GM18502 (cell line): ENCODE measurements around the gene MUCL3.
"Not testable (repeated sequence)": the region's sequence is repeated elsewhere in the genome, so short reads cannot be mapped to it uniquely, and the experiment has no call there.

Experiments used
- ATAC-seq: cut with Tn5 transposase; IDR thresholded peaks from one replicate; pipeline ENCODE4 v1.9.1; 2021; ENCODE audit warnings: mild to moderate bottlenecking; ENCODE audit not compliant: unreplicated experiment, poor library complexity

Gene MUCL3

DNA sequence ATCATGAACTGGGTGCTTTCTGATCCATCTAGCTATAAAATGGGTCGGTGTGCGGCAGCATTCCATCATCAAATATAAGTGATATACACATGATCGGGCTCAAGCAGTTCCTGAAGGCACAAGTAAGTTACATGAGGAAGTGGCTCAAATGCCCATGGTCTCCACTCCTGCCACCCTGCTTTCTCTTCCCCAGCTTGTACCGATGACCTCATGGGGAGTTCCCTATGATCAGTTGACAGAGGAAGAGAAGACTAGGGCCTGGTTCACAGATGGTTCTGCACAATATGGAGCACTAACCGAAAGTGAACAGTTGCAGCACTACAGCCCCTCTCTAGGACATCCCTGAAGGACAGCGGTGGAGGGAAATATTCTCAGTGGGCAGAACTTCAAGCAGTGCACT is 28.4 kb downstream of the MUCL3 start:
- not testable (repeated sequence) for ATAC-seq

DNA sequence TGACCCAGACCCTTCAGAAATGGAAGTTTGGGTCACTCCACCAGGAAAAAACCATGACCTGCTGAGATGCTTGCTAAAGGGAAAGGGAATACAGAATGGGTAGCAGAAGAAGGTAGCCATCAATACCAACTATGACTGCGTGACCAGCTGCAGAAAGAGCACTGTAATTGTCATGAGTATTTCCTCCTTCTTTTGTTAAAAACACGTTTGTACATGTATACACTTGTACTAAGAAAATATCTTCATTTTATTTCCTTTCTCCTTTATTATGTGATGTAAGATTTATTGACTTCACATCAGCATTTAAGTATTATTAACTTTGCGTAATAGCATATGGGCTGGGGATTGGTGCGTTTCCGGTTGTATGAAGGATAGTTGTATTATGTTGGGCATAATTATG is 30.2 kb downstream of the MUCL3 start:
- ATAC-seq: no peak

DNA sequence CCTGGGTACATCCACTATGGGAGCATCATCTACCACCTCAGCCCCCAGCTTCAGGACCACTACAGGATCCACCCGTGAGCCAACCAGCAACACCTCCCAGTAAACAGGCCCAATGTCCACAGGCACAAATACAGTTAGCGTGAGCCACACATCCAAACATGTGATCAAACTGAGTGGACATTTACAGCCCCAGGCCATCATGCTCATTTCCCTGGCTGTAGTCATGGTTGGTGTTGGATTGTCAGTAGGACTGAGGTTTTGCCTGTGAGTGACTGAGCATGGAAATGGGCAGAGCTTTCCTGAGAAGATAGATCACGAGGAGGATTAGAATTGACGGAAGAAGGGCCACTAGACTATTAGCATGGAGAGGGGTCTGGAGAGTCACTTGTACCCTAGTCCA is 32.0 kb downstream of the MUCL3 start:
- no peak for ATAC-seq

DNA sequence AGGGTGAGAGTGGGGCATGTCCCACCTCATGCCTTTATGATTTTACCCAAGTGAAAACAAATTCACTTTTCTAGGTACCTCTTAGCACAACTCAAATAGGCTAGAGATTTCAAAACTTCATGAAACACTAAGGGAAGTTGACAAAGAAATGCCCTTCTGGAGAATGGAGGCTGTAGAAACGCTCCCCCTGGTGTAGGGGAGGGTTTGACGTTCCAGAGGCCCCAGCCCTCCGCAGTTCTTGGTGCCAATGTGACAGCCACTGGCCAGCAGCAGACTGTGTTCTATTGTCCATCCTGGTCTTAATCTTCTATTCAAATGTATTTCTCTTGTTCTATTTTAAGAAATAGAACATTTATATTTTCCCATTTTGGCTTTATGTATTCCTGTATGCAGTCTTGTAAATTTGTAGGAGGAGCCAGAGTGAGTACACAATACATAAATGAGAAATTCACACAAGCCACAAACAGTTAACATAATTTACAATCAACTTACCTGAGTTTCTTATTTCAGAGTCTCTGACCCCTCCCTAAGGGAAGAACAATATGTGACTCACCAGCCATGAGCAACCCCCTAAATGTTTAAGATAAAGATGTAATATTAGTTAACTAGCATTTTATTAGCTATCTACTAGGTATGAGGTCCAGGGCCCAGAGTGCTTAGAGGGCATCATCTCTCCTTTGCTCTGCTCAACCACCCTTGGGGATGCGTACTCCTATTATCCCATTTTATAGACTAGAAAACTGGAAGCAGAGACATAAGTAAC is 33.9 kb downstream of the MUCL3 start:
- no peak for ATAC-seq

DNA sequence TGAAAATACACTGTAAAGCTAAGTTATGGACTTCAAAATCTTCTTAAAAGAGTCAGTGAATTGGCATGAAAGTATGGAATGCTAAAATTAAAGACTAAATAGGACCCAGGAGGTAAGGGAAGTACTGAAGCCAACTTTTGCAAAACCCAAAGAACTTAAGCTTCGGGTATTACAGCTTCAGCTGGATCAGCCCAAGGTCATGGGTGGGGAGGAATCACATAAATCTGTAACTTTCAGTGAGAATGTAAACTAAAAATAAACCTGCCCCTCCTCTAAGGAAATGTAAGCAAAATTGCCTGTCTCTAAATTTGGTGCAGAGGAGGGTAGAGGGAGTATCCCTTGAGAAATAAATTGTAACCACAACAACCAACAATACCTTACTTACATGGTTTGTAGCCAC is 38.4 kb downstream of the MUCL3 start:
- ATAC-seq: no peak

DNA sequence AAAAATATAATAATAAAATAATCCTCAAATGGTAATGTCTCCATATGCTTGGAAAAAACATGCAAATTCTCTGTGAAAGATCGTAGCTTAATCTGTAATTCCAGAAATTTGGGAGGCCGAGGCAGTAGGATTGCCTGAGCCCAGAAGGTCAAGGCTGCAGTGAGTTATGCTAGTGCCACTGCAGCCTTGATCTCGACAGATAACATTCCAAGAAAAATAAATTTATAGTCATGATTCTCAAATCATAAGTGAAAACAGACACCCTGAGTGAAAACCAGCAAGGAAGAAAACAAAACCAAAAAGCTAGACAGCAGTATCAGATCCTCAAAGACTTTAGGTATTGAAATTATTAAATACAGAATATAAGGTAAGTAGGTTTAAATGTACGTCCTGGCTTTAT is 38.9 kb downstream of the MUCL3 start:
- ATAC-seq: no peak

DNA sequence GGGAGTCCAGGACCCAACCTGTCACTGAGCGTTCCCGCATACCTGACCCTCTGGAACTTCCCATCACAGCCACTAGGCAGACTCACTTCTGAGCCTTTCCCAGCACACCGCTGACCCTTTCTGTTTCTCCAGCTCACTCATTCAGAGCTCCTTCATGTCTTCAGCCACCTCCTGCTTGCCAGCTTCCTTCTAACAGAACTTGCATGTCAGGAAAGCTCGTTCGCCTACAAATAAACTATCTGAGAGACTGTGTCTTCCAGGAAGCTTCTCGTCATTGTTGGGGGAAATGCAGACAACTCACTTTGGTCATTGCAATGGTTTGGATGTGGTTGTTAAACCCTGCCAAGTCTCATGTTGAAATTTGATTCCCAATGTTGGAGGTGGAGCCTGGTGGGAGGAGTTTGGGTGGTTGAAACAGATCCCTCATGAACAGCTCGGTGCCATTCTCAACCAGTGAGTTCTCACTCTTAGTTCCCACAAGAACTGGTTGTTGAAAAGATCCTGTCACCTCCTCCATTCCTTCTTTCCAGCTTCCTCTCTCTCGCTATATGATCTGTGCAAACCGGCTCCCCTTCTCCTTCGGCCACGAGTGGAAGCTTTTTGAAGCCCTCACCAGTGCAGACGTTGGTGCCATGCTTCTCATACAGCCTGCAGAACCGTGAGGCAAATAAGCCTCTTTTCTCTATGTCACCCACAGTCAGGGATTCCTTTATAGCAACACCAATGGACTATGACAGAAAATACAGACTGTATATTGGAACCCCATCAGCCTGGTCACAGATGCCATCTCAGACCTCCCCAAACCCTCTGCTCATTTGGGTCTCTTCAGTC is 41.4 kb downstream of the MUCL3 start:
- ATAC-seq: no peak

DNA sequence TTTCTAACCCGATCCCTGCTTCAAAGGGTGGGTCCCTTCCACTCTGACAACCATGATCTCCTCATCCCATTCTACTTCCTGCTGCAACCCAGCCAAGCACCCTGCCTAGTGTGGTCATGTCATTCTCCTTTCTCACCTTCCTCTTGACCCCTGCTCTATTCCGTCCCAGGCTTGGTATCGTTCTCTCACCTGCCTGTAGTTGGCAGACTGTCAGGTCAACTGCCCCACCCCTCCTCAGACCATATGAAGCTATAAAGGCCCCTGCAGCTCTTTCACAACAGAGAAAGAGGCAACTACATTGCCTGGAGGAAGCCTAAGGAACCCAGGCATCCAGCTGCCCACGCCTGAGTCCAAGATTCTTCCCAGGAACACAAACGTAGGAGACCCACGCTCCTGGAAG is 42.7 kb downstream of the MUCL3 start, which contains the start of gene MUC21:
TSS of gene MUC21 (plus strand) at position 280 of the 400 bp plus-strand sequence. CDS start 241 bp downstream, outside the sequence.
- ATAC-seq: no peak

DNA sequence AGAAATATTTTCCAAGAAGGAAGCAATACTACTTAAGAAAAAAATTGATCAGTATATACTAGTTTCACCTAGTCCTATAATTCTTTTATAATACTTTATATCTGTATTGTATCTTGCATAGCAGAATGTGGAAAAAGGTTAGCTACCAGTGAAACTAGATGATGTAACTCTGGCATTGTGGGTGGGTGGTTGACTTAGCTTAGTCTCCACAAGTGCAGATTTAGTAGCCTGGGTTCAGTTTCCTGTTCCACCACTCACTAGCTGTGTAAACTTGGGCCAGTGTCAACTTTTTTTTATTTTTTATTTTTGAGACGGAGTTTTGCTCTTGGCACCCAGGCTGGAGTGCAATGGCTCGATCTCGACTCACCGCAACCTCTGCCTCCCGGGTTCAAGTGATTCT is 44.7 kb downstream of the MUCL3 start:
- ATAC-seq: no peak

DNA sequence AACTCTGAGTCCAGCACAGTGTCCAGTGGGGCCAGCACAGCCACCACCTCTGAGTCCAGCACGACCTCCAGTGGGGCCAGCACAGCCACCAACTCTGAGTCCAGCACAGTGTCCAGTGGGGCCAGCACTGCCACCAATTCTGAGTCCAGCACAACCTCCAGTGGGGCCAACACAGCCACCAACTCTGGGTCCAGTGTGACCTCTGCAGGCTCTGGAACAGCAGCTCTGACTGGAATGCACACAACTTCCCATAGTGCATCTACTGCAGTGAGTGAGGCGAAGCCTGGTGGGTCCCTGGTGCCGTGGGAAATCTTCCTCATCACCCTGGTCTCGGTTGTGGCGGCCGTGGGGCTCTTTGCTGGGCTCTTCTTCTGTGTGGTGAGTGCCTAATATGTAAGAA is 46.5 kb downstream of the MUCL3 start:
- ATAC-seq: no peak

DNA sequence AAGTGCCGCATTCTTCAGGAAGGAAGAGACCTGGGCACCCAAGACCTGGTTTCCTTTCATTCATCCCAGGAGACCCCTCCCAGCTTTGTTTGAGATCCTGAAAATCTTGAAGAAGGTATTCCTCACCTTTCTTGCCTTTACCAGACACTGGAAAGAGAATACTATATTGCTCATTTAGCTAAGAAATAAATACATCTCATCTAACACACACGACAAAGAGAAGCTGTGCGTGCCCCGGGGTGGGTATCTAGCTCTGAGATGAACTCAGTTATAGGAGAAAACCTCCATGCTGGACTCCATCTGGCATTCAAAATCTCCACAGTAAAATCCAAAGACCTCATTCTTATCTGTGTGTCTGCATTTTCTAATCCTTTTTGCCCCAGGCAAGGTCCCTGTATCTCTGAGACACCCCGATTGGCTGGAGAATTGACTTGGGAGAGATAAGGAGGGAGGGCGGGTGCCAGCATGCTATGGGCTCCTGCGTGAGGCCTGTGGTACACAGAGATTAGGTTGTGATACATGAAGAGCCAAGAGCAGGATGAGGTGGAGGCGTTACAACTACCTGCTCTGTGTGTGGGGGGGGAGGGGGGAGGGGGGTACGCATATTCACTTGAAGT is 47.5 kb downstream of the MUCL3 start:
- ATAC-seq: no peak

DNA sequence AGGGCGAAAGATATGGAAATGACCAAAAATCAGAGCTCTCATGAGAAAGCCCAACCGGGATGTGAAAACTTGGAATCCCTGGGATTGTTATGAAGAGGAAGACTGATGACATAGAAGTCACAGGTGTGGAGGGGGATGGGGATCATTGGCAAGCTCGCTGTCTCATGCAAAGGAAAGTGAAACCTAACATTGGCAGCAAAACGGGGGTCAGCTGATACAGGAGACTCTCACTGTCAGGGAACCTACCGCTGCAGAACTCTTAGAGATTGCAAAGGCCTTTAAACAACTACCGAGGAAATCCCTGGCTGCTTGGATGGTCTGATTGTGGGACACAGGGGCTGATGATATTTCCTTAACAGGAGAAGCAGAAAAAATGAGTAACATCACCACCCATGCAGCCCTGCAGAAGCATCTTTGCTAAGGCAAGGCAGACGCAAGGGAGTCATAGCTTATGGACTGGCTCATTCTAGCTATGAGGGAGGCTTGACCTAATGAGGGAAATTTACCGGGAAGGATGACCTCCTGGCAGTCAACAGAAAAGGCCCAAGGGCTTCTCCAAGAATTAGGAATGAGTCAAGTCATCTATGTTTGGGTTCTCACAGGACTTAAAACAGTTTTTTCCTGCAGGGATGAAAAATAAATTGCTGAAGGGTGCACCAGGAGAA is 49.8 kb downstream of the MUCL3 start:
- ATAC-seq: no peak

DNA sequence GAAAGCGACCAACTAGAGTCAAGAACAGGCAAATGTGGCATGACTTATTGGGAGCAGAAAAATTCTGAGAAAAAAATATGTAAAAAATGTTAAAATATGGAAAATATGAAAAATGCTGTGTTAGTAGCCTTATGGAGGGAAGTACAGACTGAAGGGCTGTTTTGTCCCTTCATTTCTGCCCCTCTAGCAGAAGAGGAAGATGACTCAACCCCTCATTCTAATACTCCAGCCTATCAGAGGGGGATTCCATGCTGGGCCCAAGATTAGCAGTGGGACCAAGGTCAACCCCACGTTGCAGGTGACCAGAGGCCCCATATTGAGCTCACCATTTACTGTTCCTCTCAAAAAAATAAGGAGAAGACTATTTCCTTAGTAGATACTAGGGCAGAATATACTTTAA is 51.1 kb downstream of the MUCL3 start:
- no peak for ATAC-seq

DNA sequence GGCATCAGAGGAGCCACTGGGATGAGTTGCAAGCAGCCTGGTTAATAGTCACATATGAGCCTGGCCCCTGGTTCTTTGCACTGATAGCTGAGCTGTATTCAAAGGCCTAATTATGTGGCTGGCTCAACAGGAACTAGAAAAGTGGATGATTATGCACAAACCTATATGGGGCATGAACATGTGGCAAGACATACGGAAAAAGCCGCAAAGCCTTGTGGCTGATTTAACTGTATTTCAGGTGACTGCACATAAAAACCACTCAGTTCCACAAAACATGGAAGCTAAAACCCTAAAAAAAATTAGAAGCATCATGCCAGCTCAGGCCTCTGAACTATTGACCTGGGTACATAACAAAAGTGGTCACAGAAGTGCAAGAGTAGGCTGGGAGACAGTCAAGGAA is 56.5 kb downstream of the MUCL3 start:
- ATAC-seq: no peak

DNA sequence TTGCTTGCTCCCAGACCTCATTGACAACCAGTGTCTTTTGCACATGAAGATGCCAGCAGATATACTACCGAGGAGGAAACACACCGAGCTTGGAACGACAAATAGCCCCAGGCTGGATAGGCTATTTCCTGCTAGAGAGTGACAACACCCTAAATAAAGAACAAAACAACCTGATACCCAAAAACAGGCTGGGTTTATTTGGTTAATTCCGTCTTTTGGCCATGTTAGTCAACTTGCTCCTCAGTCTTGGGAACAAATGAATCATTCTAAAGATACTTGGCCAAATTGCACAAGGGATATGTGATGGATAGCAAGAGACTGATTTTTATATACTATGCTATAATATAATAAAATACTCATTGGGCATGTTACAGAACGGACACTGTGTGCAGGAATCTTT is 58.0 kb downstream of the MUCL3 start:
- ATAC-seq: no peak

DNA sequence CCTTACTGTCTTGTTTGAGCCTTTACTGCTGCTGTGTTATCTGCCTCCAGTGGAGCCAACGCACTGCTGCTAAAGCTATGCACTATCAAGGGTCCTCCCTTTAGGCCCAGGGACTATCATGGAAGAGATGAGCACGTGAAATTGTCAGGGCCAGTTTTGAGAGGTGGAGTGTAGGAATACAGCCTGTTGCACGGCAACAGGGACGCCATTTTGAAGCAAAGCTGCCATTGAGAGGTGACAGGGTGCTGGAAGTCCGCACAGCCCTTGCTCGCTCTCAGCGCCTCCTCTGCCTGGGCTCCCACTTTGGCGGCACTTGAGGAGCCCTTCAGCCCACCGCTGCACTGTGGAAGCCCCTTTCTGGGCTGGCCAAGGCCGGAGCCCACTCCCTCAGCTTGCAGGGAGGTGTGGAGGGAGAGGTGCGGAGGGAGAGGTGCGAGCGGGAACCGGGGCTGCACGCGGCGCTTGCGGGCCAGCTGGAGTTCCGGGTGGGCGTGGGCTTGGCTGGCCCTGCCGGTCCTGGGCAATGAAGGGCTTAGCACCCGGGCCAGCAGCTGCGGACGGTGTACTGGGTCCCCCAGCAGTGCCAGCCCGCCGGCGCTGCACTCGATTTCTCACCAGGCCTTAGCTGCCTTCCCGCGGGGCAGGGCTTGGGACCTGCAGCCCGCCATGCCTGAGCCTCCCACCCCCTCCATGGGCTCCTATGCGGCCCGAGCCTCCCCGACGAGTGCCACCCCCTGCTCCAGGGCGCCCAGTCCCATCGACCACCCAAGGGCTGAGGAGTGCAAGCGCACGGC is 59.5 kb downstream of the MUCL3 start:
- not testable (repeated sequence) for ATAC-seq

DNA sequence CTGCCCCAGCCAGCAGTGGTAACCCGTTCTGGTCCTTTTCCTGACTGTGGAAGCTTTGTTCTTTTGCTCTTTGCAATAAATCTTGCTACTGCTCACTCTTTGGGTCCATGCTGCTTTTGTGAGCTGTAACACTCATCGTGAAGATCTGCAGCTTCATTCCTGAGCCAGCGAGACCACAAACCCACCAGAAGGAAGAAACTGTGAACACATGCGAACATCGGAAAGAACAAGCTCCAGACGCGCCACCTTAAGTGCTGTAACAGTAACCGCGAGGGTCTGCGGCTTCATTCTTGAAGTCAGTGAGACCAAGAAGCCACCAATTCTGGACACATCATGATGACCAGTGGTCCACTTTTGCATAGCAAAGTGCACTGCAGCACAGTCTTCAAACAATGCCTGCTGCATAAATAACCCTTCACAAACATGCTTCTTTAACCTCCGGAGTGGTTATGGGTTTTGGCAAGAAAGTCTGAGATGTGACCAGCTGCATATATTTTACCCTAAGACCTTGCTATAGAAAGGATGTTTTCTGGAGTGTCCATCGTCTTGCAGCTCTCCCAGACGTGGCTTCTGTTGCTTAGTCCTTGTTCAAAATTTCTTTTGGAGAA is 60.6 kb downstream of the MUCL3 start:
- no peak for ATAC-seq

DNA sequence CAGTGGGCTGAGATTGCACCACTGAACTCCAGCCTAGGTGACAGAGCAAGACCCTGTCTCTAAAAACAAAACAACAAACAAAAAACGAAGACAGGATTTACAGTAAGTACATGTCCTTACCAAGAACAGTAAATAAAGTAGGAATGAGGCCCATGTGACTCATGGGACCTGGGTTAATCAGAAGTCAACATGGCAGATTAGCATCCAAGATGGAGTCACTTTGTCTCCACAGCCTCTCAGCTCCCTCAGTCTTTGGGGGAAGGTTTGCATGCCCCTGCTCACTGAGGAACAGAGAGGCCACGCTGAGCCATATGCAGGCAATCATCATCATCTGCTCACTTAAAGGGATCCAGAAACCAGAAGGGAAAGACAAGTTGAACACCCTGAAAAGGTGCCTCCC is 61.7 kb downstream of the MUCL3 start:
- no peak for ATAC-seq
